Measurements from ENCODE around the gene USP25.

- TF ChIP-seq CTCF (IDR thresholded peaks at IDR 0.05 in 8 of 11, conservative IDR thresholded peaks at IDR 0.05 in 3 of 11) (no peak), POLR2AphosphoS5 (IDR thresholded peaks at IDR 0.05) (no peak)
These were observed 85.5 kb downstream of the USP25 start for GRCh38 chr21:15815285-15815684.
